ENCODE results near the gene KCNE4.

Gene KCNE4

DNA sequence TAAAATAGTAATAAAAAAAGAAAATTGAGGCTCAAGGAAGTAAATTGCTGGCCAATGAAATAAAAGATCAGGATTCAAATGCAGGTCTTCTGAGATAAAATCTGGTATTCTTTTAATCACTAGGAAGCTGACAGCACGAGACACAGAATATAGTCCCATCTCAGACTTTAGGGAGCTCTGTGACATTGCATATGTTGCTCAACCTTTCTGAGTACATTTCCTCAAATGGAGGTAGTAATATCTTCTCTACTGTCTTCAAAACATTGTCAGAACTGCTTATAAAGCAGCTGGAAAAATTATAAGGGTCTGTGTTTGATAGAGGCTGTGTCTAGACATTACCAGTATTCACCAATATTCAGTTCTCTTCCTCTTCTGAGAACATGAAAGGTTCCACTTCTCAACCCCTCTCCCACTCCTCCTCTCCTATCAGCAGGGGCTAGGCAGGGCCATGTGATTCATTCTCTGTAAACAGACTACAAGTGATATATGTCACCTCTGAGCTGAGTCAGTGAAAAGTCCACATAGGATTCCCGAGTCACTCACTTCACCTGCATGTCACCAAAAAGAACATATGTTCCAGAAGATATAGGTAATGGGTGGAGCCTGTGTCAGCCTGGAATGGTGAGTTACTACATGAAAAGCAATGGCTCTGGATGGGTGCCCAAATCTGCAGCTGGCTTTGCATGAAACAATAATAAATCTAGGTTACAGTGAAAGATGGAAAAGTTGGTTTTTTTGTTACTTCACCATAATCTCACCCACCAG, 7.1 kb downstream of the KCNE4 start:
- Mint-ChIP-seq H3K36me3 (ENCODE audit: low read depth) (no peaks in the 10 kb centered on the region), H3K9me3 (no peaks in the 10 kb centered on the region), H3K27me3 (peaks cover 5% of the 10 kb centered on the region), H3K27ac (no peak overlapping the region), H3K4me1 (ENCODE audit: low read depth) (no peaks in the 10 kb centered on the region), H3K4me3 (no peak overlapping the region)
- no peak for DNase-seq

DNA sequence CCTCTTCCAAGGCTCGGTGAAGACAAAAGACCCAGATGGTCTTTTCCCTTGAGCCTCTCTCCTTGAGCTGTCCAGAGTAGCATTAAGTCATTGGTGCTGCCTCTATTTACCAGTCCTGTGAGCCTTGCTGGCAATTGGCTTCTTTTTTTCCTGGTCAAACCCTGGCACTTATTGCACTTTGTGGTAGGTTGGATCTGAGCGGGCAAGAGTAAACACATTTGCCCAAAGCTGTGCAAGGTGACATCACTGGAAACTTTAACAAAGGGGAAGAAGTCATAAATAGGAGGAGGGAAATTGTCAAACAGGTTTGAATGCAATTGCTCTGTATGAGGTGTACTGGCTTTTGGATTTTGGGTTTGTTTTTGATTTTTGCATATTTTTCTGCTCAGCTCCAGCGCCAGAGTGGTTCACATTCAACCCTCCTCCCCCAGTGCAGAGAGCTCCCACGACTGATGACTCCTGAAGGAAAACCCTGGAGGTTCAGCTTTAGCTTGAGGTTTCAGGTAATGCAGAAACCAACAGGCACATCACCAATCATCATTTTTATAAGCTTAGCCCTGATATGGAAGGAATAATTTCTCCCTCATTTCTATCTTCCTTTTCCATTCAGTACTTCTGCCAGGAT, 8.3 kb downstream of the KCNE4 start:
- Mint-ChIP-seq H3K36me3 (ENCODE audit: low read depth) (no peaks in the 10 kb centered on the region), H3K9me3 (no peaks in the 10 kb centered on the region), H3K4me1 (ENCODE audit: low read depth) (no peaks in the 10 kb centered on the region), H3K27me3 (peaks cover 3% of the 10 kb centered on the region), H3K27ac (no peak overlapping the region), H3K4me3 (no peak overlapping the region)
- no peak for DNase-seq

DNA sequence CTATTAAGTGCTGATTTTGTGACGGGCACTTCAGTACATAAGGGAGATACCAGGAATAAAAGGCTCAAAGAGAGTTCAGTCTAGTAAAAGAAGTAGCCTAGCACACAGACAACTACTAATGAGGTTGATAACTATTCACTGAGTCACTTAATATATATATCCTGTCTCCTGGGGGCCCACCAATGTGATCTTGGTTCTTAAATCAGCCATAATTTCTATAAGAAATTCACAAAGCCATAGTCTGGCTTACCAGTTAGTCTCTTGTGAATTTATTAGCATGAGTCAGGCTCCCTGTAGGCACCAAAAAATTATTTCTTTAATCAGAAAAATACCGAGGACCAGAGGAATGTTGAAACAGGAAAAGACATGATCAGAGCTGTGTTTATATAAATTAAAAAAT, 10.4 kb downstream of the KCNE4 start:
- Mint-ChIP-seq H3K27ac (no peak overlapping the region), H3K4me3 (no peak overlapping the region), H3K36me3 (ENCODE audit: low read depth) (no peaks in the 10 kb centered on the region), H3K27me3 (peaks cover 3% of the 10 kb centered on the region), H3K9me3 (no peaks in the 10 kb centered on the region), H3K4me1 (ENCODE audit: low read depth) (no peaks in the 10 kb centered on the region)
- no peak for DNase-seq

DNA sequence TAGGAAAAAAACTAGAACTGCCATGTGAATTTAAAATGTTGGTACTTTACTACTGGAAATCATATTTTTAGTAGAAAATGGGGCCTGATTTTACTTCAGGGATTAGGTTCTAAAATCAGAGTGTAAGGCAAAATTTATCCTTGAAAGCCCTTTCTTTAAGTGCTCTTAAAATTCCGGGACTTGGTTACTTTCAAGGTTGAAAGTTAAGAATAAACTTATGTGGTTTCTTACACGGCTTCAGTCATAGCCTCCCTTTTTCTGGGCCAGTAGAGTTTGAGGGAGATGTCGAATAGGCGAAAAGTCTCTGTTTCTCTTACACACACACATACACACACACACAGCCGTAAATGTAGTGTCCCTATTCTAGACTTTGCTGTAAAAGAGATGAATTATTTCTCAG, 13.1 kb downstream of the KCNE4 start:
- no peak for DNase-seq
- peaks cover 3% of the 10 kb centered on the region for H3K27me3 Mint-ChIP-seq

DNA sequence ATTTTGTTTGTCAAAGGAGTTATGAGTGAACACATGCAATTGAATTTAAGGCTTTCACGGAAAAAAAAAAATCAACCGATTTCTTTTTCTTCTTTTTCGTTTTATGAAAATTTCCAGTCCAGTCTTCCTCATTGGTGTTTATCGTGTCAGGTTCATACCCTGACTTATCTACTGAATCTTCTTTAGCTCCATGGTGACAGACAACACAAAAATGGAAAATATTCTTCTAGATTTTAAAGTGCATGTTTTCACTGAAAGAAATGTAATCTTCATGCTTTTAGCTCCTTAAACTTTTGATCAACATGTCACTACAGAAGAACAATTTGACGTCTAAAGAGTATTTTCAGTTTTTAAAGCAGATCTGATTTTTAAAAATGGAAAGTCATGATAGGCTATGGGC, 14.7 kb downstream of the KCNE4 start:
- no peaks in the 10 kb centered on the region for H3K36me3 Mint-ChIP-seq (ENCODE audit: low read depth)
- no peak overlapping the region for H3K4me3 Mint-ChIP-seq
- H3K27ac Mint-ChIP-seq, result no peak overlapping the region
- no peak for DNase-seq
- H3K27me3 Mint-ChIP-seq, result peaks cover under 1% of the 10 kb centered on the region
- no peaks in the 10 kb centered on the region for H3K9me3 Mint-ChIP-seq
- no peaks in the 10 kb centered on the region for H3K4me1 Mint-ChIP-seq (ENCODE audit: low read depth)

More for the DNA sequence above, 13.1 kb downstream of the KCNE4 start:
- Mint-ChIP-seq H3K27ac (no peak overlapping the region), H3K36me3 (ENCODE audit: low read depth) (no peaks in the 10 kb centered on the region), H3K4me3 (no peak overlapping the region), H3K9me3 (no peaks in the 10 kb centered on the region), H3K4me1 (ENCODE audit: low read depth) (no peaks in the 10 kb centered on the region)

DNA sequence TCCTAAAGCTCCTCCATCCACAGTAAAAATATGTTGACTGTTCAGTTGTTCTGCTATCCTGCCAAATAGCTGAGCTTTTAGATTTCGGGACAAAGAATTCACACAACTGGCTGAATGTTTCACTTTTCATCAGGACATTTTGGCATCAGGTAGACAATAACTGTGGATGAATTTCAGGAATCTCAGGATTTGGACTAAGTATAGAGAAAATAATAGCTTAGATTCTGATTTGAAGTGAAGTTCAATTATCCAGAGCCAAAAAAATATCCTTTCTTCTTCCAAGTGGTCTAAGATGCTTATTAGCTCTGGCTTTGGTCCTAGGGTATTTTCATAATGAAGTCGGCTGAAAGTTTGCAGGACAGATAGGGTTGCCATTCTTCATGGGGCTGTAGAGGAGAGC, 16.1 kb downstream of the KCNE4 start:
- Mint-ChIP-seq H3K36me3 (ENCODE audit: low read depth) (no peaks in the 10 kb centered on the region), H3K4me3 (no peak overlapping the region), H3K4me1 (ENCODE audit: low read depth) (no peaks in the 10 kb centered on the region), H3K27me3 (no peaks in the 10 kb centered on the region), H3K27ac (no peak overlapping the region), H3K9me3 (no peaks in the 10 kb centered on the region)
- no peak for DNase-seq

DNA sequence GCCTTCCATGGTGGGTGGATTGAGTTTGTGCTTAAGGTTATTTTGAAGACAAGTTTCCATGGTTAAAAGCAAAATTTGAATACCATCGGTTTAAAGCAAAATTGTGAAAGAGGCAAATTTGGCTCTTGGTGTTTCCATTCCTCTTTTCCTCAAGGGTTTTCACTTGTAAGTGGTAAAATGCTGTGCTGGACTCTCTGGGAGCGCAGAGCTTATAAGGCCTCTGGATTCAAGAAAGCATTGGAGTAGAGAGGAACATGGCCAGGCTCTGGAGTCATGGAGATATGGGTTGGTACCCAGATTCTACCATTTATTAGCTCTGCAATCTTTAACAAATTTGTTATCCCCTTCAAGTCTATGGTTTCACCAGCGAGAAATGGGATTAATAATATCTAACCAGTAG, 17.5 kb downstream of the KCNE4 start:
- no peak overlapping the region for H3K27ac Mint-ChIP-seq
- no peak overlapping the region for H3K4me3 Mint-ChIP-seq
- DNase-seq, result no peak
- no peaks in the 10 kb centered on the region for H3K27me3 Mint-ChIP-seq
- H3K9me3 Mint-ChIP-seq, result no peaks in the 10 kb centered on the region
- H3K4me1 Mint-ChIP-seq (ENCODE audit: low read depth), result no peaks in the 10 kb centered on the region
- H3K36me3 Mint-ChIP-seq (ENCODE audit: low read depth), result no peaks in the 10 kb centered on the region

DNA sequence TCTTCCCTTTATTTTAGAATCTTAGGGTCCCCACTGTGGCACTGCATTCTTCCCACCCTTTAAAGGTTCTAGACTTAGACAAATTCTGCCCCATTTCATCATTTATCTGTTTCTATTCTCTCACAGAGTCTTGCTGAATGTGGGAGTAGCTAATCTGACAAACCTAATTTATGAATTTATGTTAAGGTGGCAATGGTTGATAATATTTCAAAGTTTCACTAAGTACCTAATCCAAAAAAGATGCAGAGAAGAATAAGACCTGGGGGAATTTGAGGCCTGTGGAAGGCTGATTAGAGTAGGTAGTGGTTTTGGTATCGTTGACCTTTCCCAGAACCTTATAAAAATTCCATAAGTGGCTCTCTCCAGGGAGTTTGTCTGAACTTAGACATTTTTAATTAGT, 18.0 kb downstream of the KCNE4 start:
- H3K36me3 Mint-ChIP-seq (ENCODE audit: low read depth), result no peaks in the 10 kb centered on the region
- no peaks in the 10 kb centered on the region for H3K9me3 Mint-ChIP-seq
- H3K27ac Mint-ChIP-seq, result no peak overlapping the region
- H3K27me3 Mint-ChIP-seq, result no peaks in the 10 kb centered on the region
- no peak overlapping the region for H3K4me3 Mint-ChIP-seq
- H3K4me1 Mint-ChIP-seq (ENCODE audit: low read depth), result no peaks in the 10 kb centered on the region
- DNase-seq, result no peak

DNA sequence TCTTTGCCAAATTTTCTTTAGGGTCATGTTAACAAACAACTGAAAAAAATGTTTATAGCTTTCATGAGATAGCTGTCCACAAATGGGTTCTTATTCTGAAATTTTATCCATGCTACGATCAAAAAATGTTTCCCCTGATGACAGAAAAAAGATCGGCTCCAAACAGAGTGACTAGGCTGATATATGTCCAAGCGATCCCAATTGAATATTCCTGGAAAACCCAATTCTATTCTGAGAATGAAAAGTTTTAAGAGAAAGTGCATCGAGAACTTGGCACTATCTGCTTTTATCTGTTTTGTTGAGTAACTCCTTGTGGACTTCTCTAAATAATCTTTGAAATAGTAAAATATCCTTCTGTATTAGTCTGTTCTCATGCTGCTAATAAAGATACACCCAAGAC, 19.1 kb downstream of the KCNE4 start:
- no peak for DNase-seq
- no peaks in the 10 kb centered on the region for H3K4me1 Mint-ChIP-seq (ENCODE audit: low read depth)
- H3K4me3 Mint-ChIP-seq, result no peak overlapping the region
- no peaks in the 10 kb centered on the region for H3K36me3 Mint-ChIP-seq (ENCODE audit: low read depth)
- no peaks in the 10 kb centered on the region for H3K27me3 Mint-ChIP-seq
- no peaks in the 10 kb centered on the region for H3K9me3 Mint-ChIP-seq
- no peak overlapping the region for H3K27ac Mint-ChIP-seq

DNA sequence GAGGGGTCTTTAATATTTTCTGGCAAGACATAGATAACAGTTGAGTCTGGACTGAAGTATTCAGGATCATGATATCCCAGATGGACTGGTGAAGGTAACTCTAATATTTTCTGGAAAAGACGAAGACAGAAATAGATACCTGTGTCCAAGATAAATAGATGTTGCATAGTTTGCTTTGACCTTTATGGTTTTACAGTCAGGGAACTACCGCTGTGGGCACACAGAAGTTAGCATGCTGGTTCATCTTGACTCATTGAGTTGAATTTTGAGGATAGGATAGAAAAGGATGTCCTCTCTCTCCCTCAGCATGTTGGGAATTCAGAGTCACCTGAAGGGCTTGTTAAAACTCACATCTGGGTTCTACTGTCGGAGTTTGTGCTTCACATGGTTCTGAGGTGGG, 20.8 kb downstream of the KCNE4 start:
- H3K9me3 Mint-ChIP-seq, result no peaks in the 10 kb centered on the region
- H3K4me3 Mint-ChIP-seq, result no peak overlapping the region
- H3K27ac Mint-ChIP-seq, result no peak overlapping the region
- H3K36me3 Mint-ChIP-seq (ENCODE audit: low read depth), result no peaks in the 10 kb centered on the region
- H3K27me3 Mint-ChIP-seq, result peaks cover 13% of the 10 kb centered on the region
- no peaks in the 10 kb centered on the region for H3K4me1 Mint-ChIP-seq (ENCODE audit: low read depth)
- DNase-seq, result no peak

DNA sequence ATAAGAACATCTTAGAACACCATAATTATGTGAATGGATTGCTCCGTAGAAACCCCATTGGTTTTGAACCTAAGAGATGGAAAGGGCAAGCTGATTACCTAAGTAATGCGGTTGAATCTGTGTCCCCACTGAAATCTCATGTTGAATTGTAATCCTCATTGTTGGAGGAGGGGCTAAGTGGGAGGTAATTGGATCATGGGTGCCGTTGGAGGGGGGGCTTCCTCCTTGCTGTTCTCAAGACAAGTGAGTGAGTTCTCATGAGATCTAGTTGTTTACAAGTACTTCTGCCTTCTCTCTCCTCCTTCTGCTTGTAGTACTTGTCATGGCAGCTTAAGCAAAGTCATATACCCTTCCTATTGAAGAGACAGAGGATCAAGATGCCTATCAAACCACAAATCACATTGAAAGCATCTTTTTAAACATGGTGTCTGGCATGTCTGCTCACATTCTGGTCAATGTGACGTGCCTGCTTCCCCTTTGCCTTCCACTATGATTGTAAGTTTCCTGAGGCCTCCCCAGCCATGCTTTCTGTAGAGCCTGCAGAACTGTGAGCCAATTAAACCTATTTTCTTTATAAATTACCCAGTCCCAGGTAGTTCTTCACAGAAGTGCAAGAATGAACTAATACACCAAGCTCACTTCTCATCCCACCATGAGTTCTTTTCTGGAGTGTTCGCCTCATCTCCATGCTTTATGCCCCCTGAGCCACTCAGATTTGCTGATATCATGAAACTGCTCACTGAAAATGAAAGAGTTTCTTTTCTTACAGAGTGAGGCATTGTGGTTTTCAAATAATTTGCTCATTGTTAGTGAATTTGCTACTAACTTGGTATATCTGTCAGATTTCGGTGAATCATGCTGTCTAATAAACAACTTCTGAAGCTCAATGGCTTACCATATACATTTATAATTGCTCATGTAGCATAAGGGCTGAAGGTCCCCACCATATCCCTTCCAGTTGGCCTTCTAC, 23.6 kb downstream of the KCNE4 start:
- Mint-ChIP-seq H3K4me3 (no peak overlapping the region), H3K27me3 (peaks cover 13% of the 10 kb centered on the region), H3K36me3 (ENCODE audit: low read depth) (no peaks in the 10 kb centered on the region), H3K4me1 (ENCODE audit: low read depth) (no peaks in the 10 kb centered on the region), H3K27ac (no peak overlapping the region), H3K9me3 (no peaks in the 10 kb centered on the region)
- DNase-seq, result no peak

DNA sequence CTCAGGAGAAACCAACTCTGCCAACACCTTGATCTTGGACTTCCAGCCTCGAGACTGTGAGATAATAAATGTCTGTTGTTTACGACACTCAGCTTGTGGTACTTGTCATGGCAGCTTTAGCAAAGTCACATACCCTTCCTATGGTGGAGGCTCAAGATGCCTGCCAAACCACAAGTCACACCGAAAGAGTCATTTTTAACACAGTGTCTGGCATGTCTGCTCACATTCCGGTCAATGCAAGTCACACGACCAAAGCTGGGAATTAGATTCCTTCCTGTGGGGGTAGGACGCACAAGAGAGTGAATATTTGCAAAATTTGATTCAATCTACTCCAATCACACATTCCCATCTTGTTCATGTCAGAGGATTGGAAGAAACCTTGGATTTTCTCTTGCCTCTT, 24.6 kb downstream of the KCNE4 start:
- no peak overlapping the region for H3K4me3 Mint-ChIP-seq
- H3K27ac Mint-ChIP-seq, result no peak overlapping the region
- no peaks in the 10 kb centered on the region for H3K36me3 Mint-ChIP-seq (ENCODE audit: low read depth)
- DNase-seq, result no peak
- H3K4me1 Mint-ChIP-seq (ENCODE audit: low read depth), result no peaks in the 10 kb centered on the region
- H3K9me3 Mint-ChIP-seq, result no peaks in the 10 kb centered on the region
- H3K27me3 Mint-ChIP-seq, result peaks cover 13% of the 10 kb centered on the region

DNA sequence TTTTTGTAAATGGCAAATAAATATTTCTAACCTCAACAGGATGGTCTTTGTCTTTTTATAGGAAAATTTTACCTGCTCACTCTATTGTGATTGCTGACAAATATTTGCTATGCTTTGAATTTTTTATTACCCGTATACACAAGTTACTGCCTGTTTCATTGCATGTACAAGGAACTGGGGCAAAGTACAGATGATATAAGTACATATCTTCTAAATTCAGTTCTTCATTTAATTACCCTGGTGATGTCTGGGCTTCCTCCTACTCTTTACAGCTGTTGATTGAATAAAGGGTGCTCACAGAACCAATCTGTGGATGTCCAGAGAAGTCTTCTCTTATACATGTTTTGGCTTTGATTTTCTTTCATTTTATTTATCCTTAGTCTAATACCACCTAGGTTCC, 26.5 kb downstream of the KCNE4 start:
- DNase-seq, result no peak
- H3K4me1 Mint-ChIP-seq (ENCODE audit: low read depth), result no peaks in the 10 kb centered on the region
- H3K27me3 Mint-ChIP-seq, result peaks cover 13% of the 10 kb centered on the region
- H3K9me3 Mint-ChIP-seq, result no peaks in the 10 kb centered on the region
- no peak overlapping the region for H3K4me3 Mint-ChIP-seq
- no peak overlapping the region for H3K27ac Mint-ChIP-seq
- H3K36me3 Mint-ChIP-seq (ENCODE audit: low read depth), result no peaks in the 10 kb centered on the region

DNA sequence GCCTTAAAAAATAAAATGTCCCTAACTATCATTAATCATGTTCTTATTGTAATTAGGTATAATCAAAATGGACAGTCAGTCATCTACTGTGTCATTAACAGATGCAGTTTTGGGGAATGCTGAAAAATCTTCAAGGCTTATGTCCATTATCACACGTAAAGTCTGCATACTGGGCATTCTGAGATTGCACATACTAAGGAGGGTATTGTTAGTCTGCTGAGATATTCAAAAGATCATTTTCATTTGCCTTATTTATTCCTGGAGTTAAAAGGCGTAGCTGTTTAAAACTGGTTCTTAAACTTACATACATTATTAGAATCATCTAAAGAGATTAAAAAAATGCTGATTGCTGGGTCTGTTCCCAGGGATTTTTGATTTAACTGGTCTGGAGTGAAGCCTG, 27.4 kb downstream of the KCNE4 start:
- no peaks in the 10 kb centered on the region for H3K9me3 Mint-ChIP-seq

DNA sequence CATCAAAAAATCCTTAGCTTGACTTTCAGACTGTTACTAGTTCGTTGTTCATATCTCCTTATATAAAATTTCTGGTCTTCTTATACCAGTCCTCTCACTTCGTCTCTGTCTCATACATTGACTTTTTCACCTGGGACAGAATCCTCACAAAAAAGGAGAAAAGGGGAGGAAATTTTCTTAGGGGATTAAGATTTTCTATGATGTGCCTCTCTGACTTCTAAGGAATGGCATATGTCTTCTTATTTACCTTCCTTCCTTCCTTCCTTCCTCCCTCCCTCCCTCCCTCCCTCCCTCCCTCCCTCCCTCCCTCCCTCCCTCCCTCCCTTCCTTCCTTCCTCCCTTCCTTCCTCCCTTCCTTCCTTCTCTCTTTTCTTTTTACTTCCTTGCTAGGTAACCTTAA, 27.9 kb downstream of the KCNE4 start:
- Mint-ChIP-seq H3K36me3 (ENCODE audit: low read depth) (no peaks in the 10 kb centered on the region), H3K4me1 (ENCODE audit: low read depth) (no peaks in the 10 kb centered on the region), H3K4me3 (no peak overlapping the region), H3K9me3 (no peaks in the 10 kb centered on the region), H3K27ac (no peak overlapping the region), H3K27me3 (peaks cover 13% of the 10 kb centered on the region)
- no peak for DNase-seq

More for the DNA sequence above, 27.4 kb downstream of the KCNE4 start:
- no peak overlapping the region for H3K27ac Mint-ChIP-seq
- H3K4me1 Mint-ChIP-seq (ENCODE audit: low read depth), result no peaks in the 10 kb centered on the region
- no peak for DNase-seq
- H3K27me3 Mint-ChIP-seq, result peaks cover 13% of the 10 kb centered on the region
- no peak overlapping the region for H3K4me3 Mint-ChIP-seq
- H3K36me3 Mint-ChIP-seq (ENCODE audit: low read depth), result no peaks in the 10 kb centered on the region
